Left cardiac atrium (tissue), 4 donors: Measurements from ENCODE around the gene CXorf38. TPM values are rescaled to one million over a fixed set of nuclear protein-coding genes. Genes with fewer than 3 reads are reported as not detected.
A peak's percentile ranks its signal among the peaks of the same experiment; 100 is the strongest.
"Not testable (repeated sequence)": the region's sequence is repeated elsewhere in the genome, so short reads cannot be mapped to it uniquely, and the experiment has no call there.

ENCODE experiments used
- ATAC-seq, 2 donors: fragments of 200-7000 bp; cut with Tn5 transposase; one replicate each; pipeline ENCODE4 v1.9.1; 2020; ENCODE audit warnings: mild to moderate bottlenecking in 2 of 2, moderate library complexity in 2 of 2
- DNase-seq: peaks from one replicate; pipeline ENCODE4 v3.0.0-alpha.2; 2020
- intact Hi-C, 2 donors: fragments of 100-400 bp; cut with DNase I; formaldehyde crosslinking; loops; one replicate each; pipeline versions ENCODE4 v1.14.1 to v1.15.1; 2022 to 2023
- total RNA-seq, 2 donors: library from RNA; stranded (reverse); fragmentation: NEBNext Ultra II Directional; extraction: Animal tissue kit (Norgen Biotek cat#: 25700); gene quantifications; one replicate each; pipeline ENCODE4 v1.2.1, GENCODE V29; 2021
- donor health status: DM: no; HTN: yes; CAD: no.
- donor health status: DM: no; HTN: yes; CAD: no; lungs with severe emphysema.
- donor health status: DM: yes; HTN: yes; CAD: no.
- donor health status: Dilated cardiomyopathy.

CXorf38 gene
- total RNA-seq, 2 donors from 2014 or later: 6.7 to 8.2 TPM

GRCh38 chrX:40644821-40645358, 2.5 kb downstream of the CXorf38 start:
- intact Hi-C loops: loop anchor here in 1 of 2 donors (5.0 kb wide), 1 partner anchor 467 kb away; no protein-coding TSS in a partner anchor
- peak; percentile 28 to 59 for ATAC-seq
- peak; percentile 63 for DNase-seq

DNA sequence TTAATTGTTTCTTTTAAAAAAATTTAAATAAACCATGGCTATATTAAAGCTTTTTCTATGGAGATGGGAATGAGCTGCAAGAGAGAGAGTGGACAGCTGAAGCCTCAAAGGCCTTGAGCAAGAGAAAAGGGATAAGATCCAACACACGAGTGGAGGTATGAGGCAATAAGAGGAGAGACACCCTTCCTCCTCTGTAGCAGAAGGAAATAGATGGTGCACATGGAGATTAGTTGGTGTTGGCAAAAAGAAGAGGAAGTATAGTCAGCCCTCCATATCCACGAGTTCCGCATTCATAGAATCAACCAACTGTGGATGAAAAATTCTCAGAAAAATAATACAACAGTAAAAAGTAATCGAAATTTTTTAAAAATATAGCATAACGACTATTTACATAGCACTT, 3.2 kb downstream of the CXorf38 start:
- intact Hi-C loops: no loop called here
- DNase-seq (no peak), ATAC-seq (peak in 1 of 2 donors; percentile 22)

DNA sequence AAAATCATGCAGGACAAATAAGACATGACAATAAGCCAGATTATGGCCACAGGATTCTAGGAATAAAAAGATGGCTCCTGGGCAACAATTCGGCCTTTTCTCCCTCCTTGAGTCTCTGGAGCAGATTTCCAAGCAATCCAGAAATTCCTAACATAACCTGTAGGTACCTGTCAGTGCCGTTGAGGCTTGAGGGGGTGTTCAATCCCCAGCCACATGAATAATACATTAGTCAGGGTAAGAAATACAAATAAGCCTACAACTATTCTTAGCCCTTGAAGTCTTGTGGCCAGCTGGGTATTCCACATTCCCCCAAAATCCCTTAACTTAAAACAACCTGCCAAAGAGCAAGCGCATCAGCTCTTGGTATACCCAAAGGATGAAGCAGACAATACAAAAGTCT, 9.7 kb downstream of the CXorf38 start:
- no peak for DNase-seq
- intact Hi-C loops: no loop called here
- ATAC-seq: no peak

DNA sequence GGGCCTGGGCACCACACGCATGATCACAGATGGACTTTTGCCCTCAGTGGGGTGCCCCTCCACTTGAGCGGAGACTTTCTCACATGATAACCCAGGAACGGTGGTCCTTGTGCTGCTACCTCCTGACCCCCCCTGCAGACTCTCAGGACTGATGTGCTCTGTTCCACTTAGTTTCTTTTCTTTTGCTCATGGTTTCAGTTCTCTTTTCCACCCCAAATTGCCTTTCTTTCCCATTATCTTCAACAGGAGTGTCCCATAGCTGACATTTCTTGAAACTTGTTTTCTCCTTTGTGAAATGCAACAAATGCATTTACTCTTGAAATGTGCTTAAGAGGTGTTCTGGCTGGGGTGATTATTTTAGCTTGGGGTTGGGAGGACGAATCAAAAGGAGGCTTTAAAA, 15.2 kb downstream of the CXorf38 start:
- no peak for ATAC-seq
- intact Hi-C loops: no loop called here
- no peak for DNase-seq

- no peak for ATAC-seq
- no peak for DNase-seq
- intact Hi-C loops: no loop called here
These were observed 18.9 kb downstream of the CXorf38 start for GRCh38 chrX:40628506-40628905.

DNA sequence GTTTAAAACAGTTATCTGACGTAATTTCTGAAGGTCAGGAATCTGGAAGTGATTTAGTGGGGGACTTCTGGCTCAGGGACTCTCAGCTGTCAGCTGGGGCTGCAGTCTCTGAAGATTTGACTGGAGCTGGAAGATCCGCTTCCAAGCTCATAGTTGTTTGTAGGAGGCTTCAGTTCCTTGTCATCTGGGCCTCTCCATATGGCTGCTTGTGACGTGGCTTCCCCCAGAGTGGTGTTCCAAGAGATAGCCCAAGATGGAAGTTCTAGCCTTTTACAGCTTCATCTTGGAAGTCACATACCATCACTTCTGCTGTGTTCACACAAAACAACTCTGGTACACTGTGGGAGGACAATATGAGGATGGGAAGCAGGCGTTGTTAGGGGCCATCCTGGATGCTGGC, 22.1 kb downstream of the CXorf38 start:
- intact Hi-C loops: no loop called here
- ATAC-seq: no peak
- DNase-seq: no peak

DNA sequence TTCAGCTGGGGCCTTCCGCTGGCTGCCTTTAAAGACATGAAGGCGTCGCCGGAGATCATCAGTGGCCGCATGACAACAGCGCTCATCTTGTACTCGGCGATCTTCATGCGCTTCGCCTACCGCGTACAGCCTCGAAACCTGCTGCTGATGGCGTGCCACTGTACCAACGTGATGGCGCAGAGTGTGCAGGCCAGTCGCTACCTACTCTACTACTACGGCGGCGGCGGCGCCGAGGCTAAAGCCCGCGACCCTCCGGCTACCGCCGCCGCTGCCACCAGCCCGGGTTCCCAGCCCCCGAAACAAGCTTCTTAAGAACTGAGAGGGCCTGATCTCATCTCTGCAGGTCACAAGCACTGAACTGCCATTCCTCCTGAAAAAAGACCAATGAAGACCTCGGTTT, 23.7 kb downstream of the CXorf38 start:
- no peak for DNase-seq
- intact Hi-C loops: no loop called here
- no peak for ATAC-seq

- DNase-seq: no peak
- no peak for ATAC-seq
- intact Hi-C loops: no loop called here
These were observed 24.2 kb downstream of the CXorf38 start, which contains the start of gene MPC1L for GRCh38 chrX:40623139-40623536. Gene MPC1L (plus strand): TSS chrX:40623428. CDS start chrX:40623566, 138 bp downstream.

DNA sequence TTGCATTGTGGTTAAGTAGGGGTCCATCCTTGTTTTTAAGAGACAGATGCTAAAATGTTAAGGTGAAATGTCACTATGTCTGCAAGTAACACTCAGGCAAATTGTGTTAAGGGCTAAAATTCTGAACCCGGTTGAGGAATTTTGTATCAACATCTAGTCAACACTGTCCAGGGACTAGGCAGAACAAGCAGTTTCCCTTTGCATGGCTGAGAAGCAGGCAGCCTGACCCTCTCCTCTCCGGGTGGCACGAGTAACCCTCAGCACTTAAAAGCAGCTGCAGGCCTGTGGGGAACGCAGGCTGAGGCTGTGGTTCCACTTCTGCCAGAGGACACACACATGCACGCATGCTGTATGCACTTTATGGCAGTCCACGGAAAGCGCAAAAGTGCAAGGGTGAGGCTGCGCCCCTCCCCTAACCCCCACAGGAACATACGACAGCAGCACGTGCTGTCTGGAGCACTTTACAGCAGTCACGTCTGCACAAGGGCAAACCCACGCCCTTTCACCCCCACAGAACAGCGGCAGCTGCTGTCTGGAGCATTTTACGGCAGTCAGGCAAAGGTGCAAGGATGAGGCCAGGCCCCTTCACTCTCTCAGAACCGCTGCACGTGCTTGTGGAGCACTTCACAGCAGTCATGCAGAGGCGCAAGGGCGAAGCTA, 24.8 kb downstream of the CXorf38 start:
- intact Hi-C loops: no loop called here
- no peak for DNase-seq
- no peak for ATAC-seq

DNA sequence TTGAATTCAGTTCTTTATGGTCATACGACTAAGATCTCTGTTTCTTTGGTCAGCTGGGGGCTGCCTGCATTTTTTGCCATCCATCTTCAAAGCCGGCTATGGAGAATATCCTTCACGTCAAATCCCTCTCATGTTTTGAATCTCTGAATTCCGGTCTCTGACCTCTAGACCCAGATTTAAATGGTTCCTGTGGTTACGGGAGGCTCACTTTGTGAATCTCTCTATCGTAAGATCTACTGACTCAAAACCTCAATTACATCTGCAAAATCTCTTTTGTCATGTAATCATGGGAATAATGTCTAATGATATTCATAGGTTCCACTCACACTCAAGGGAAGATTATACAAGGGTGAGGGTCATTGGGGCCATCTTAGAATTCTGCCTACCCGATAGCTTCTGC, 29.8 kb downstream of the CXorf38 start:
- DNase-seq (no peak), ATAC-seq (no peak)
- intact Hi-C loops: no loop called here

GRCh38 chrX:40615976-40616375, 31.4 kb downstream of the CXorf38 start:
- ATAC-seq: no peak

GRCh38 chrX:40612511-40612910, 34.9 kb downstream of the CXorf38 start:
- ATAC-seq (no peak), DNase-seq (no peak)
- intact Hi-C loops: no loop called here

More at GRCh38 chrX:40615976-40616375, 31.4 kb downstream of the CXorf38 start:
- DNase-seq: no peak
- intact Hi-C loops: no loop called here

DNA sequence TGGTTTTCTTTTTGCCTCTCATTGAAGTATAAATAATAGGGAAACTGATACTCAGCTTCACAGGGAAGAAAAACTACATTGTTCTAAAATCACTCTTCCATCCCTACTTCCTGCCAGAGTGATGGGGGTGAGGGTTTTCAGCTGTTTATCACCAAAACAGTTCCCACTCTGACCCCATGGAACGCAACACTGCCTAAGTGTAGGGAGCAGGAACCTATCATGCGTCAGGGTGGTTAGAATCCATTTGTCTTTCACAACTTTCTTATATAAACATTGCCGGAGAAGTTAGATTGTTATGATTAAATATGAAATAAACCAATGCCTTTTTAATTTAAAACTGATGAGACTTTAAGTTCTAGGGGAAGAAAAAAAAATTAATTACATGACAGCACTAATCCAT, 40.0 kb downstream of the CXorf38 start:
- ATAC-seq: no peak
- no peak for DNase-seq
- intact Hi-C loops: no loop called here

DNA sequence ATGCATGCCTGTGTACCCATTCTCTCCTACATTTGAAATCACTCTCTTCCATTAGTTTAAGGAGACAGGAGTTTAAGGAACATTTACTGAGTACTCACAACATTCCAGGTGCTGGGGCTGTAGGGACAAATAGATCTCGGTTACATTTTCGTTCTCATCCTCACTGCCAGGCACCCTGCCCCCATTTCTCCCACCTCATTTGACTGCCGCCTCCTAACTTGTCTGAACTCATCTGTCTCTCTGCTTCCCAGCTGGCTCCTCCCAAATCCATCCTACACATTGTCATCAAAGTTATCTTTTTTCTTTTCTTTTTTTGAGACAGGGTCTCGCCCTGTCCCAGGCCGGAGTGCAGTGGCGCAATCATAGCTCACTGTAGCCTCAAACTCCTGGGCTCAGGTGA, 43.9 kb downstream of the CXorf38 start:
- ATAC-seq: no peak
- intact Hi-C loops: no loop called here

GRCh38 chrX:40589616-40590321, 57.6 kb downstream of the CXorf38 start:
- intact Hi-C loops, DNase-seq, ATAC-seq: not testable (repeated sequence)

More for the DNA sequence above, 43.9 kb downstream of the CXorf38 start:
- DNase-seq: no peak

DNA sequence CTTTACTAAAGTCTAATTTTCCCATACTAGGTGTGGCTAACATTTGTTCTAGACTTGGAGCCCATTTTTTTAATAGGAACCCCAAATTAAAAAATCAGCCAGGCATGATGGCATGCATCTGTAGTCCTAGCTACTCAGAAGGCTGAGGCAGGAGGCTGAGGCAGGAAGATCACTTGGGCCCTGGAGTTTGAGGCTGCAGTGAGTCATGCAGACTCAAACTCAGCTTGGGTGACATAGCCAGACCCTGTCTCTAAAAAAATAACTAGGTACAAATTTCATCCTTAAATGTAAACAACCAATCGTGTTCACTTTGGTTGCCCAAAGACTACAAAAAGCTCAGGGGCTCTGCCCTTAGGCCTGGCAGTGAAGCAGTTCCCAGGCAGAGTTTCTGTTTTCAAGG, 59.7 kb downstream of the CXorf38 start:
- ATAC-seq, DNase-seq, intact Hi-C loops: not testable (repeated sequence)

DNA sequence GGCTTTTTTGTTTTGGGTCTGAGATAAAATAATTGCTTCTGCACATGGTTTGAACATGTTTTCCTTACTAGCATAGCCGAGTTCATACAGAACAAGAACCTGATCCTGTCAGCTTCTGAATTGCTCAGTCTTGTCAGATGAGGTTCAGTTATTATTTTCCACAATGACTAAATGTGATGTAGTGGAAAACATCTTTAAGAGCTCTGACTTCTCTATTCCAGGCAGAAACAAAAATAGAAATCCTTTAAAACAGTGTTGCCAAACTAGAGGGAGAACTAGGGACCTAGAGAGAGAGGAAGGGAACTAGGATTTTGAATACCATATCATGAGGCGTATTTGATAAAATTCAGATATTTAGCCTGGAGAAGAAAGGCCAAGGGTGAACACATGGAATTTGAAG, 64.5 kb downstream of the CXorf38 start:
- no peak for ATAC-seq
- intact Hi-C loops: no loop called here

DNA sequence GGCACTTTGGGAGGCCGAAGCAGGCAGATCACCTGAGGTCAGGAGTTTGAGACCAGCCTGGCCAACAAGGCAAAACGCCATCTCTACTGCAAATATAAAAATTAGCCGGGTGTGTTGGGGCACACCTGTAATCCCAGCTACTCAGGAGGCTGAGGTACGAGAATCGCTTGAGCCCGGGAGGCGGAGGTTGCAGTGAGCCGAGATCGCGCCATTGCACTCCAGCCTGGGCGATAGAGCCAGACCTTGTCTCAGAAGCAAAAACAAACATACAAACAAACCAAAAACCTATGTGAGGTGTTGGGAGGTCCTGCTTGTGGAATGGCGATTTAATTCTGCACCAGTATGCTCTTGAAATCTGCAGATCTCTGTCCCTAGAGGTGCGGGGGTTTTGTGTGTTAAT, 65.2 kb downstream of the CXorf38 start:
- intact Hi-C loops, DNase-seq, ATAC-seq: not testable (repeated sequence)

More for the DNA sequence above, 64.5 kb downstream of the CXorf38 start:
- no peak for DNase-seq

DNA sequence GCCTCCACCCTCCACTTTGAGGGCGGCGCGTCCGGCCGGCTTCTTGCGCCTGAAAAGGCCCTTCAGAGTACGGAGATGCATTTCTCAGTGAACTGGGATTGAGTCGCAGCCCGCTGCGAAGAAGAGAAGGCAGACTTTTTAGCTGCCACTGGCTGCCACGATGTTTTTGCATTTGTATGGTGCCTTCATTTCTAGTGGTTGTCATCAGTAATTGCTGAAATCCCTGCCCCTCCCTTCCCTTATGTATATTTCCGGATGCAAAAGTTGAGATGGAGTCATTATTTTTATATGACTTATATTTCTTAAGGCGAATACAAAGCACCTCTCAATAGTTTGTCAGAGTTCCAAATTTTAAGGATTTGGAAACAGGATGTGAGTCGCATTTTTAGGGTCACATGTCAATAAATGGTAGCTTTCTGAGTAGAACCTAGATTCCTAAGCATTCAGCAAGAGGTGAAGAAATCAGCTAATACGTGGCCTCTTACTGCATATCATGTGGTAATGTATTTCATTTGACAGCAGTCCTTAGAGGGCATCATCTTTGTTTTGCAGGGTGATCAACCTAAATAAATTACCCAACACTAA, 65.9 kb downstream of the CXorf38 start:
- ATAC-seq (no peak), DNase-seq (no peak)
- intact Hi-C loops: no loop called here
